Upper lobe of right lung (tissue), 1 donor: ENCODE data around the gene RARS2. TPM values are rescaled to one million over a fixed set of nuclear protein-coding genes. Genes with fewer than 3 reads are reported as not detected.

Experiments used
- ATAC-seq: fragments of 200-7000 bp; cut with Tn5 transposase; one replicate; pipeline ENCODE4 v1.9.1; 2020; ENCODE audit warnings: mild to moderate bottlenecking, moderate library complexity
- DNase-seq: peaks from one replicate; pipeline ENCODE4 v3.0.0-alpha.2; 2020
- H3K27ac ChIP-seq: fragments of 200-600 bp; one replicate; pipeline ENCODE4 v1.8.0; 2022
- H3K27me3 ChIP-seq: fragments of 200-600 bp; one replicate; pipeline ENCODE4 v1.8.0; 2022; ENCODE audit warnings: mild to moderate bottlenecking
- H3K36me3 ChIP-seq: fragments of 200-600 bp; one replicate; pipeline ENCODE4 v1.8.0; 2022
- H3K4me1 ChIP-seq: fragments of 200-600 bp; one replicate; pipeline ENCODE4 v1.8.0; 2022
- H3K4me3 ChIP-seq: fragments of 200-600 bp; one replicate; pipeline ENCODE4 v1.8.0; 2022; ENCODE audit warnings: mild to moderate bottlenecking
- H3K9me3 ChIP-seq: fragments of 200-600 bp; one replicate; pipeline ENCODE4 v1.8.0; 2022
- CTCF ChIP-seq: fragments of 200-600 bp; IDR thresholded peaks from one replicate; pipeline ENCODE4 v1.8.0; 2022; ENCODE audit warnings: antibody characterized with exemption
- intact Hi-C: fragments of 100-400 bp; cut with DNase I; formaldehyde crosslinking; loops from one replicate; pipeline ENCODE4 v1.11.0; 2022
- total RNA-seq: library from RNA; stranded (reverse); fragmentation: NEBNext Ultra II Directional; extraction: Animal tissue kit (Norgen Biotek cat#: 25700); gene quantifications from one replicate; pipeline ENCODE4 v1.2.1, GENCODE V29; 2021
- donor health status: DM: no; HTN: yes; CAD: no; lungs with severe emphysema.

Gene RARS2
- total RNA-seq, 1 donor from 2014 or later: 28.9 TPM

GRCh38 chr6:87588756-87589407 is 905 bp downstream of the RARS2 start:
- no peaks in the 10 kb centered on the region for H3K9me3 ChIP-seq
- no peak for ATAC-seq
- no peak for TF ChIP-seq CTCF
- H3K27ac ChIP-seq: peak overlapping the region; percentile 92
- peaks cover 30% of the 10 kb centered on the region for H3K4me1 ChIP-seq
- H3K4me3 ChIP-seq: peak overlapping the region; percentile 86
- no peaks in the 10 kb centered on the region for H3K27me3 ChIP-seq
- intact Hi-C loops: no loop called here
- peaks cover 8% of the 10 kb centered on the region for H3K36me3 ChIP-seq
- no peak for DNase-seq

GRCh38 chr6:87586371-87587077 is 3.3 kb downstream of the RARS2 start:
- ATAC-seq (no peak), DNase-seq (no peak)
- Histone ChIP-seq H3K9me3 (no peaks in the 10 kb centered on the region), H3K4me3 (no peak overlapping the region), H3K4me1 (peaks cover 28% of the 10 kb centered on the region), H3K27me3 (no peaks in the 10 kb centered on the region), H3K27ac (no peak overlapping the region), H3K36me3 (peaks cover 27% of the 10 kb centered on the region)
- TF ChIP-seq CTCF: no peak
- intact Hi-C loops: no loop called here

GRCh38 chr6:87583822-87584221 is 6.0 kb downstream of the RARS2 start:
- no peaks in the 10 kb centered on the region for H3K9me3 ChIP-seq
- H3K27ac ChIP-seq: no peak overlapping the region
- H3K27me3 ChIP-seq: no peaks in the 10 kb centered on the region
- TF ChIP-seq CTCF: no peak
- H3K4me1 ChIP-seq: peaks cover 16% of the 10 kb centered on the region
- DNase-seq: no peak
- intact Hi-C loops: no loop called here
- H3K36me3 ChIP-seq: peaks cover 41% of the 10 kb centered on the region
- no peak for ATAC-seq
- no peak overlapping the region for H3K4me3 ChIP-seq

GRCh38 chr6:87575423-87575822 is 14.4 kb downstream of the RARS2 start:
- no peaks in the 10 kb centered on the region for H3K9me3 ChIP-seq
- DNase-seq: no peak
- peaks cover 9% of the 10 kb centered on the region for H3K36me3 ChIP-seq
- intact Hi-C loops: no loop called here
- no peak for ATAC-seq
- H3K27ac ChIP-seq: no peak overlapping the region
- TF ChIP-seq CTCF: no peak
- H3K4me3 ChIP-seq: no peak overlapping the region
- no peaks in the 10 kb centered on the region for H3K27me3 ChIP-seq
- H3K4me1 ChIP-seq: peaks cover 17% of the 10 kb centered on the region

- intact Hi-C loops: no loop called here
- Histone ChIP-seq H3K36me3 (peaks cover under 1% of the 10 kb centered on the region), H3K4me1 (peaks cover 17% of the 10 kb centered on the region), H3K27ac (no peak overlapping the region), H3K27me3 (no peaks in the 10 kb centered on the region), H3K4me3 (no peak overlapping the region), H3K9me3 (no peaks in the 10 kb centered on the region)
- DNase-seq (no peak), ATAC-seq (peak; percentile 43)
- TF ChIP-seq CTCF: no peak
Measured at GRCh38 chr6:87574237-87574804, 15.5 kb downstream of the RARS2 start.
